Upper lobe of left lung (tissue), 4 donors: ENCODE measurements around the gene KCNJ16.

ENCODE experiments used
- CTCF ChIP-seq, 6 experiments: fragments of 450-650 bp in 4 of 6; fragments of 200-600 bp in 2 of 6; sonication (generic) in 2 of 6; IDR thresholded peaks; one replicate each; pipeline ENCODE4 v1.5.1; 2016 to 2019; ENCODE audit warnings: antibody characterized with exemption in 6 of 6
- POLR2A ChIP-seq, 4 donors: fragments of 450-650 bp; IDR thresholded peaks; one replicate each; pipeline ENCODE4 v1.5.1; 2016 to 2017; ENCODE audit warnings: antibody characterized with exemption in 4 of 4, mild to moderate bottlenecking in 2 of 4
- POLR2AphosphoS5 ChIP-seq, 2 donors: sonication (generic); formaldehyde crosslinking; IDR thresholded peaks; one replicate each; pipeline ENCODE4 v1.5.1; 2017; ENCODE audit warnings: antibody characterized with exemption in 2 of 2

GRCh38 chr17:70110443-70110880 is 35.4 kb downstream of the KCNJ16 start:
- TF ChIP-seq CTCF (IDR thresholded peaks at IDR 0.05): no peak
- no peak for TF ChIP-seq POLR2AphosphoS5 (IDR thresholded peaks at IDR 0.05)
- no peak for TF ChIP-seq POLR2A (IDR thresholded peaks at IDR 0.05)
